Astrocyte of the spinal cord (primary cell): ENCODE measurements around the gene WIZ.
"Not testable (repeated sequence)": the region's sequence is repeated elsewhere in the genome, so short reads cannot be mapped to it uniquely, and the experiment has no call there.

Experiments used
- DNase-seq: peaks from one replicate; pipeline ENCODE4 v3.0.0; 2011; ENCODE audit warnings: low read depth, low spot score
- H3K4me3 ChIP-seq: 2 replicates; pipeline ENCODE4 v1.5.1; 2011; ENCODE audit warnings: low read depth, mild to moderate bottlenecking, low read length, moderate library complexity
- CTCF ChIP-seq: IDR thresholded peaks from 2 replicates; pipeline ENCODE4 v1.5.1; 2012; ENCODE audit warnings: low read depth, mild to moderate bottlenecking, low read length, inconsistent platforms
- in situ Hi-C: cut with HindIII; loops from 2 replicates; pipeline ENCODE4 v1.10.0; 2017; ENCODE audit warnings: low sequenced_read_pairs

Gene WIZ

GRCh38 chr19:15397236-15397635 is 52.5 kb downstream of the WIZ start:
- in situ Hi-C loops, result no loop called here
- DNase-seq, result no peak
- no peak for TF ChIP-seq CTCF
- H3K4me3 ChIP-seq, result no peak overlapping the region

GRCh38 chr19:15396436-15396835 is 53.3 kb downstream of the WIZ start:
- DNase-seq, result no peak
- TF ChIP-seq CTCF, result no peak
- in situ Hi-C loops, result no loop called here
- no peak overlapping the region for H3K4me3 ChIP-seq

- DNase-seq, in situ Hi-C loops, H3K4me3 ChIP-seq: not testable (repeated sequence)
Observed at GRCh38 chr19:15395251-15395650, 54.5 kb downstream of the WIZ start.

GRCh38 chr19:15394426-15394825 is 55.3 kb downstream of the WIZ start:
- H3K4me3 ChIP-seq, result no peak overlapping the region
- DNase-seq, result no peak
- in situ Hi-C loops, result no loop called here
- TF ChIP-seq CTCF, result no peak

- in situ Hi-C loops, result no loop called here
- no peak for TF ChIP-seq CTCF
- DNase-seq, result no peak
- no peak overlapping the region for H3K4me3 ChIP-seq
Observed at GRCh38 chr19:15393963-15394362, 55.8 kb downstream of the WIZ start.

- in situ Hi-C loops, result no loop called here
- TF ChIP-seq CTCF, result no peak
- no peak overlapping the region for H3K4me3 ChIP-seq
- DNase-seq, result no peak
Observed at GRCh38 chr19:15390814-15391213, 58.9 kb downstream of the WIZ start.

GRCh38 chr19:15381864-15382263 is 67.9 kb downstream of the WIZ start:
- H3K4me3 ChIP-seq, result no peak overlapping the region
- no peak for TF ChIP-seq CTCF
- in situ Hi-C loops, result no loop called here
- no peak for DNase-seq
